ENCODE results near the gene GRID2.
A peak's percentile ranks its signal among the peaks of the same experiment; 100 is the strongest.
"Not testable (repeated sequence)": the region's sequence is repeated elsewhere in the genome, so short reads cannot be mapped to it uniquely, and the experiment has no call there.

GRID2 gene

GRCh38 chr4:93317561-93317960, 1013.8 kb downstream of the GRID2 start:
- DNase-seq (ENCODE audit: low spot score) = no peak

GRCh38 chr4:93319041-93319440, 1015.3 kb downstream of the GRID2 start:
- no peak for DNase-seq (ENCODE audit: low spot score)

- no peak for DNase-seq (ENCODE audit: low spot score)
Measured at GRCh38 chr4:93320356-93320755, 1016.6 kb downstream of the GRID2 start.

DNA sequence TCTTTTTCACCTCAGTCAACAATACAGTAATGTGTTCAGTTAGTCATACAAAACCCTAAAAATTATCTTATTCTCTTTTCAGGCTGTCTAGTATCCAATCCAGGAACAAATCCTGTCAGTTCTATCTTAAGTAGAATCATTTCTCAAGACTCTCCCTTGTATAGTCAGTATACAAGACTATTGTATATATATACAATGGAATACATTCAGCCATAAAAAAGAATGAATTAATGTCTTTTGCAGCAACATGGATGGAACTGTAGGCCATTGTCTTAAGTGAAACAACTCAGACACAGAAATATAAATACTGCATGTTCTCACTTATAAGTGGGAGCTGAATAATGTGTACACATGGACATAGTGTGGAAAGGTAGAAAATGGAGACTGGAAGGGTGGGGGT, 1023.6 kb downstream of the GRID2 start:
- no peak for DNase-seq (ENCODE audit: low spot score)

GRCh38 chr4:93334003-93334402, 1030.2 kb downstream of the GRID2 start:
- no peak for DNase-seq (ENCODE audit: low spot score)

DNA sequence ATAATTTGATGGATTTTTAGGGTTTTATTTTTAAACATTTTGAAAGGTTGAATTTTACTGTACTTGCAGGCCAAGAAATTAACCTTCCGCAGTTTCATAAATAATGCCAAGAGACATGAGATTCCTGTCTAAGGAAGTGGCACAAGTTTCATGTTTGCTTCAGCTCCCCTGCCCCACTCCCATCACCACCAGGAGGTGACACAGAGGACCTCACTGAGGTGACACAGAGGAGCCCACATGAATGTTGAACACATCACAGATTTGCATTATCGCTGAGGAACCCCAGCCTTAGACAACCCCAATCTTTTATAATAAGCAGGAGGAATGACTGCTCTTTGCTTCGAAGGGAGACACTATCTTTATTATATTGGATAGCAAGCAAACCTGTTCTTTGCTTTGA, 1033.4 kb downstream of the GRID2 start:
- DNase-seq (ENCODE audit: low spot score) = no peak

- no peak for DNase-seq (ENCODE audit: low spot score)
Measured at GRCh38 chr4:93342738-93343137, 1039.0 kb downstream of the GRID2 start.

GRCh38 chr4:93346840-93347239, 1043.1 kb downstream of the GRID2 start:
- DNase-seq (ENCODE audit: low spot score) = no peak

GRCh38 chr4:93348896-93349295, 1045.1 kb downstream of the GRID2 start:
- DNase-seq (ENCODE audit: low spot score) = no peak

GRCh38 chr4:93351846-93352245, 1048.1 kb downstream of the GRID2 start:
- no peak for DNase-seq (ENCODE audit: low spot score)

- no peak for DNase-seq (ENCODE audit: low spot score)
Measured at GRCh38 chr4:93355411-93355810, 1051.6 kb downstream of the GRID2 start.

GRCh38 chr4:93359586-93359985, 1055.8 kb downstream of the GRID2 start:
- no peak for DNase-seq (ENCODE audit: low spot score)

- DNase-seq (ENCODE audit: low spot score) = not testable (repeated sequence)
Measured at GRCh38 chr4:93366169-93366755, 1062.5 kb downstream of the GRID2 start.

- no peak for DNase-seq (ENCODE audit: low spot score)
Measured at GRCh38 chr4:93368968-93369367, 1065.2 kb downstream of the GRID2 start.

DNA sequence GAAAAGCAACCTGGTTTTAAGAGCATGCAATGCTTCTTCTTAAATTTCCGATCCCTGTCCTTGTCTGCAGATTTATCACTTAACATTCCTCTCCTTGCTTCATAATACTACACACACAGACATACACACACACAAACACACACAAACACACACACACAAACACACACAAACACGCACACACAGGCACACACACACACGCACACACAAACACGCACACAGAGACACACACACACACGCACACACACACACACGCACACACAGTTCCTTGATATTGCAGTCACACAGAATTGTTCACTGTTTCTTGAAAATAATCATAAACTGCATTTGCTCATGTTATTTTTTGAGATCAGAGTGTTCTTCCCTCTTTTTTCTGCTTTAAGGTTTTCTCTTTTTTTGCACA, 1066.5 kb downstream of the GRID2 start:
- DNase-seq (ENCODE audit: low spot score) = no peak

GRCh38 chr4:93373893-93374860, 1070.4 kb downstream of the GRID2 start:
- no peak for DNase-seq (ENCODE audit: low spot score)

GRCh38 chr4:93384241-93384640, 1080.5 kb downstream of the GRID2 start:
- DNase-seq (ENCODE audit: low spot score) = peak; percentile 22

GRCh38 chr4:93384887-93385286, 1081.1 kb downstream of the GRID2 start:
- DNase-seq (ENCODE audit: low spot score) = peak; percentile 72

DNA sequence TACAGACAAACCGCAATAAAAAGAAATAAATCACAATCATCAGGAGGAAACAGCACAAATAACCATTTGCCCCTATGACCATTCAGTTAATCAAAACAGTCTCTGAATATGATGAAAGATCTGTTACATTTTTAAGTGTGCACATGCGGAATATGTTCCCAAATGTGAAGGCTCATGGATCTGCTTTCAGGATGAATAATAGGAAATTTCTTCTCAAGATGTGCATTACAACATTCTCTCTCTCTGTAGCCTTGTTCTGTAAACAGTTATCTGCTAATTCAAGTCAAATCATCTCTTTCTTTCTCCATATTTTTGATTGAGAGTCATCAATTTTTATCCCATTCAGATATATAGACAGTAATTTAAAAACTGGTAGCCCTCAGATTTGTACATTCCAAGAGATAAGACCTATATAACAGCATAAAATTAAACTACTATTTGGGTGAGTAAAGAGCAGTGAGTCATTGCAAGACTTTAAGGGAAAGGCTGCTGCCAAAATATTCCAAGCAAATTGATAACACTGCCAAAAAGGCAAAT, 1090.8 kb downstream of the GRID2 start:
- DNase-seq (ENCODE audit: low spot score) = no peak

- peak; percentile 41 for DNase-seq (ENCODE audit: low spot score)
Measured at GRCh38 chr4:93396272-93396671, 1092.5 kb downstream of the GRID2 start.

- DNase-seq (ENCODE audit: low spot score) = no peak
Measured at GRCh38 chr4:93403571-93403970, 1099.8 kb downstream of the GRID2 start.

DNA sequence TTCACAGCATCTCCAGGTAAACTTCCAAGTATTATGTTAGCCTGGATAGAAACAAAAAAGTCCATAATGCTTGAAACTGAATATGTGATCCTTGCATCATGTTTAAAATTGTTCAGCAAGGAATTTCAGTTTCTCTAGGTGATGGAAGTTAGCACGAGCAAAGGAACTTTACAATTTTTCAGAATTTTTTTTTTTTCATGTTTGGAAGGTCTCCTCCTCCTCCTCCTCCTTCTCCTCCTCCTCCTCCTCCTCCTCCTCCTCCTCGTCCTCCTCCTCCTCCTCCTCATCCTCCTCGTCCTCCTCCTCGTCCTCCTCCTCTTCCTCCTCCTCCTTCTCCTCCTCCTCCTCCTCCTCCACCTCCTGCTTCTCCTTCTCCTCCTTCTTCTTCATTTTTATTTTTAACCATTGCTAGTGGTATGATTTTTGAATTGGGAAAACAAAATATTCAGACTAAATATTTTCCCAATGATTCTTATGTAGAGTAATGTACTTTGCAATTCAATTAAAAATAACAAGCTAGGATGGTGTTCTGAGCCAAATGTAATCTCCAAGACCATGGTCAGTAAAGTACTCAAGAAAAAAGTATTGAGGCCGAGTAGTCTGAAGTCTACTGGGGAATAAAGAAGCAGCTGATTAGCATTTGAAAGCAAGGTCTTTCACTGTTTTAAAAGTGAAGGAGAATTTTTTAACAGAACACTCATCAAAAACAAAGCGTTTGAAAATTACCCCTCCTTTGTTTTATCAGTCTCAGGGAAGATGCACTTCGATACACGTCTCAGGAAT, 1103.9 kb downstream of the GRID2 start:
- DNase-seq (ENCODE audit: low spot score) = no peak

Data from kidney tubule cell (primary cell).